ENCODE data around the gene ARHGAP35.
A peak's percentile ranks its signal among the peaks of the same experiment; 100 is the strongest.

The ARHGAP35 gene

GRCh38 chr19:46859637-46860124, 1.1 kb upstream of the ARHGAP35 start:
- no peaks in the 10 kb centered on the region for H3K4me1 ChIP-seq (ENCODE audit: control insufficient read depth, insufficient read depth, low read length)
- no peak for DNase-seq (ENCODE audit: low read depth, low spot score)
- WGBS (ENCODE audit: insufficient coverage, insufficient read length) = no CpG with 5 or more reads among the region's 18 CpGs

GRCh38 chr19:46860125-46860845, 512 bp upstream of the ARHGAP35 start:
- H3K4me1 ChIP-seq (ENCODE audit: control insufficient read depth, insufficient read depth, low read length) = no peaks in the 10 kb centered on the region
- peak; percentile 87 for DNase-seq (ENCODE audit: low read depth, low spot score)
- H3K9me3 ChIP-seq (ENCODE audit: control insufficient read depth, insufficient read depth, low read length) = no peaks in the 10 kb centered on the region
- no peaks in the 10 kb centered on the region for H3K36me3 ChIP-seq (ENCODE audit: control insufficient read depth, insufficient read depth, low read length)
- H3K27me3 ChIP-seq (ENCODE audit: control insufficient read depth, insufficient read depth, low read length) = no peaks in the 10 kb centered on the region
- no CpG with 5 or more reads among the region's 89 CpGs for WGBS (ENCODE audit: insufficient coverage, insufficient read length)
- H3K27ac ChIP-seq (ENCODE audit: low read length) = no peak overlapping the region
- H3K4me3 ChIP-seq (ENCODE audit: low read length) = peak overlapping the region; percentile 77; the same call in 1 of the 2 replicates

More at GRCh38 chr19:46859637-46860124, 1.1 kb upstream of the ARHGAP35 start:
- Histone ChIP-seq H3K27me3 (ENCODE audit: control insufficient read depth, insufficient read depth, low read length) (no peaks in the 10 kb centered on the region), H3K4me3 (ENCODE audit: low read length) (peak overlapping the region; percentile 26; the same call in 1 of the 2 replicates), H3K36me3 (ENCODE audit: control insufficient read depth, insufficient read depth, low read length) (no peaks in the 10 kb centered on the region), H3K9me3 (ENCODE audit: control insufficient read depth, insufficient read depth, low read length) (no peaks in the 10 kb centered on the region), H3K27ac (ENCODE audit: low read length) (no peak overlapping the region)

GRCh38 chr19:46861691-46862502, 1.1 kb downstream of the ARHGAP35 start:
- no peak overlapping the region for H3K27ac ChIP-seq (ENCODE audit: low read length)
- no peak for DNase-seq (ENCODE audit: low read depth, low spot score)
- H3K4me1 ChIP-seq (ENCODE audit: control insufficient read depth, insufficient read depth, low read length) = peaks cover 2% of the 10 kb centered on the region; the same call in 1 of the 2 replicates
- no CpG with 5 or more reads among the region's 19 CpGs for WGBS (ENCODE audit: insufficient coverage, insufficient read length)
- H3K4me3 ChIP-seq (ENCODE audit: low read length) = peak overlapping the region; percentile 77
- H3K27me3 ChIP-seq (ENCODE audit: control insufficient read depth, insufficient read depth, low read length) = no peaks in the 10 kb centered on the region
- H3K9me3 ChIP-seq (ENCODE audit: control insufficient read depth, insufficient read depth, low read length) = no peaks in the 10 kb centered on the region
- no peaks in the 10 kb centered on the region for H3K36me3 ChIP-seq (ENCODE audit: control insufficient read depth, insufficient read depth, low read length)

GRCh38 chr19:46862503-46862834, 1.7 kb downstream of the ARHGAP35 start:
- no peak overlapping the region for H3K27ac ChIP-seq (ENCODE audit: low read length)

GRCh38 chr19:46862974-46863632, 2.3 kb downstream of the ARHGAP35 start:
- DNase-seq (ENCODE audit: low read depth, low spot score) = no peak
- no peaks in the 10 kb centered on the region for H3K36me3 ChIP-seq (ENCODE audit: control insufficient read depth, insufficient read depth, low read length)
- H3K4me3 ChIP-seq (ENCODE audit: low read length) = peak overlapping the region; percentile 10; the same call in 1 of the 2 replicates
- no peaks in the 10 kb centered on the region for H3K9me3 ChIP-seq (ENCODE audit: control insufficient read depth, insufficient read depth, low read length)
- peaks cover 2% of the 10 kb centered on the region; the same call in 1 of the 2 replicates for H3K4me1 ChIP-seq (ENCODE audit: control insufficient read depth, insufficient read depth, low read length)
- no peaks in the 10 kb centered on the region for H3K27me3 ChIP-seq (ENCODE audit: control insufficient read depth, insufficient read depth, low read length)
- no CpG with 5 or more reads among the region's 4 CpGs for WGBS (ENCODE audit: insufficient coverage, insufficient read length)
- H3K27ac ChIP-seq (ENCODE audit: low read length) = no peak overlapping the region

More at GRCh38 chr19:46862503-46862834, 1.7 kb downstream of the ARHGAP35 start:
- H3K4me1 ChIP-seq (ENCODE audit: control insufficient read depth, insufficient read depth, low read length) = peaks cover 2% of the 10 kb centered on the region; the same call in 1 of the 2 replicates
- no peaks in the 10 kb centered on the region for H3K36me3 ChIP-seq (ENCODE audit: control insufficient read depth, insufficient read depth, low read length)
- DNase-seq (ENCODE audit: low read depth, low spot score) = no peak
- peak overlapping the region; percentile 77; the same call in 1 of the 2 replicates for H3K4me3 ChIP-seq (ENCODE audit: low read length)
- WGBS (ENCODE audit: insufficient coverage, insufficient read length) = no CpG with 5 or more reads among the region's 9 CpGs
- H3K27me3 ChIP-seq (ENCODE audit: control insufficient read depth, insufficient read depth, low read length) = no peaks in the 10 kb centered on the region
- H3K9me3 ChIP-seq (ENCODE audit: control insufficient read depth, insufficient read depth, low read length) = no peaks in the 10 kb centered on the region

- Histone ChIP-seq H3K27ac (ENCODE audit: low read length) (no peak overlapping the region), H3K36me3 (ENCODE audit: control insufficient read depth, insufficient read depth, low read length) (no peaks in the 10 kb centered on the region), H3K4me3 (ENCODE audit: low read length) (peak overlapping the region; percentile 10; the same call in 1 of the 2 replicates), H3K27me3 (ENCODE audit: control insufficient read depth, insufficient read depth, low read length) (no peaks in the 10 kb centered on the region), H3K9me3 (ENCODE audit: control insufficient read depth, insufficient read depth, low read length) (no peaks in the 10 kb centered on the region), H3K4me1 (ENCODE audit: control insufficient read depth, insufficient read depth, low read length) (peaks cover 2% of the 10 kb centered on the region; the same call in 1 of the 2 replicates)
- WGBS (ENCODE audit: insufficient coverage, insufficient read length) = no CpG with 5 or more reads among the region's 6 CpGs
- no peak for DNase-seq (ENCODE audit: low read depth, low spot score)
Observed at GRCh38 chr19:46863818-46864629, 3.2 kb downstream of the ARHGAP35 start.

GRCh38 chr19:46866407-46867136, 5.8 kb downstream of the ARHGAP35 start:
- DNase-seq (ENCODE audit: low read depth, low spot score) = no peak
- no peak overlapping the region for H3K4me3 ChIP-seq (ENCODE audit: low read length)
- WGBS (ENCODE audit: insufficient coverage, insufficient read length) = no CpG with 5 or more reads among the region's 3 CpGs
- no peaks in the 10 kb centered on the region for H3K9me3 ChIP-seq (ENCODE audit: control insufficient read depth, insufficient read depth, low read length)
- H3K4me1 ChIP-seq (ENCODE audit: control insufficient read depth, insufficient read depth, low read length) = peaks cover 2% of the 10 kb centered on the region; the same call in 1 of the 2 replicates
- H3K36me3 ChIP-seq (ENCODE audit: control insufficient read depth, insufficient read depth, low read length) = no peaks in the 10 kb centered on the region
- no peaks in the 10 kb centered on the region for H3K27me3 ChIP-seq (ENCODE audit: control insufficient read depth, insufficient read depth, low read length)
- H3K27ac ChIP-seq (ENCODE audit: low read length) = no peak overlapping the region

GRCh38 chr19:46867170-46867569, 6.4 kb downstream of the ARHGAP35 start:
- Histone ChIP-seq H3K27me3 (ENCODE audit: control insufficient read depth, insufficient read depth, low read length) (no peaks in the 10 kb centered on the region), H3K4me3 (ENCODE audit: low read length) (no peak overlapping the region), H3K4me1 (ENCODE audit: control insufficient read depth, insufficient read depth, low read length) (peaks cover 2% of the 10 kb centered on the region; the same call in 1 of the 2 replicates), H3K9me3 (ENCODE audit: control insufficient read depth, insufficient read depth, low read length) (no peaks in the 10 kb centered on the region), H3K36me3 (ENCODE audit: control insufficient read depth, insufficient read depth, low read length) (no peaks in the 10 kb centered on the region), H3K27ac (ENCODE audit: low read length) (no peak overlapping the region)
- no peak for DNase-seq (ENCODE audit: low read depth, low spot score)
- no CpG with 5 or more reads among the region's 3 CpGs for WGBS (ENCODE audit: insufficient coverage, insufficient read length)

- no peak for DNase-seq (ENCODE audit: low read depth, low spot score)
- WGBS (ENCODE audit: insufficient coverage, insufficient read length) = no CpG with 5 or more reads among the region's 4 CpGs
- Histone ChIP-seq H3K4me1 (ENCODE audit: control insufficient read depth, insufficient read depth, low read length) (peaks cover 2% of the 10 kb centered on the region; the same call in 1 of the 2 replicates), H3K36me3 (ENCODE audit: control insufficient read depth, insufficient read depth, low read length) (no peaks in the 10 kb centered on the region), H3K27ac (ENCODE audit: low read length) (no peak overlapping the region), H3K4me3 (ENCODE audit: low read length) (no peak overlapping the region), H3K9me3 (ENCODE audit: control insufficient read depth, insufficient read depth, low read length) (no peaks in the 10 kb centered on the region), H3K27me3 (ENCODE audit: control insufficient read depth, insufficient read depth, low read length) (no peaks in the 10 kb centered on the region)
Observed at GRCh38 chr19:46868025-46868802, 7.4 kb downstream of the ARHGAP35 start.

Measured in iPS DF 6.9 (cell line).